ENCODE measurements around the gene KXD1. TPM values are rescaled to one million over a fixed set of nuclear protein-coding genes. Genes with fewer than 3 reads are reported as not detected.

Gene KXD1
- total and polyA plus RNA-seq, 10 of the 15 experiments (the other 5 are each of a cell fraction or from before 2014, with no cell fraction given), result 27.5 to 209 (median 129) TPM

DNA sequence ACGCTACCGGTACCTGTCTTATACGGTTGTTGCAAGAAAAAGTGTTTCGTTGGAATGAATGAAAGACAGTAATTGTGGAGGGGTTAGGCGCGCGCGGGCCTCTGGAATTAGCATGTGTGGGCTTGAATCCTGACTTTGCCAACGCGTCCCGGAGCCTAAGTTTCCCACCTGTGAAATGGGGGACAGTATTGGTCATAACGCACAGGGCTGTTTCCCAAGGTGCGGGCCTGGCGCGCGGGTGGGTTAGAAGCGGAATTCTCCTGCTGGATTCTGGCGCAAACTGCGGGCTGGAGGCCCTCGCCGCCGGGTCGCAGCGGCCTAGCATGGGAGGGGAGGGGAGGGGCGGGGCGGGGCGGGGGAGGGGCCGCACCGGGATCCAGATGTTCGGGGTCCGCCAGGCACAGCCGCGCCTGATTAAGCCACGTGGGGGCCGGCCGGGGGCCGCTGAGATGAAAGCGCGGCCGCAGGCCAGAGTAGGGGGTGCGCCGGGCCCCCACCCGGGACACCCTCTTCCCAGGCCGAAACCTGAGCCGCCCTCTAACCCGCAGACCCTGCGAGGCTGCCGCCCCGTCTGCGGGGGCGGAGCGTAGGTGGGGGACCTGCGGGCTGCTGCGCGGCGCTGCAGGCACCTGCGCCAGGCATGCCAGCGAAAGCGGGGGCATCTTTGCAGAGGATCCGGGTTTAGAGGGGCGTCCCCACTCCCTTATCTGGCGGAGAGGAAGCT is 53.8 kb downstream of the KXD1 start:
- peak in 1 of 2 experiments; percentile 60; a peak in 2 of 3 replicates for TF ChIP-seq EGR1 (IDR thresholded peaks at IDR 0.05; ENCODE audit: borderline replicate concordance in 1 of 2, low read depth in 2 of 2, low read length in 2 of 2)
- TF ChIP-seq RBBP5 (conservative IDR thresholded peaks at IDR 0.05), result no peak
- TF ChIP-seq SUZ12 (IDR thresholded peaks at IDR 0.05; ENCODE audit: unreplicated experiment), result peak; percentile 5
- peaks cover 25 to 27% of the 10 kb centered on the region in 2 experiments for H3K27me3 ChIP-seq (replicated peaks in 1 of 2; ENCODE audit: control insufficient read depth in 2 of 2, insufficient read depth in 2 of 2, low read length in 1 of 2)
- ATAC-seq (no peak), FAIRE-seq (no peak), DNase-seq (ENCODE audit: low read depth, low spot score) (no peak)
- in situ Hi-C loops (cut with MboI) (no loop called here), intact Hi-C loops (cut with micrococcal nuclease; ENCODE audit: unreplicated experiment) (no loop called here)
- no TSS peak for BruUV-seq (replicated peaks)
- no peak overlapping the region for H3K9ac ChIP-seq (ENCODE audit: control insufficient read depth, insufficient read depth, low read length)
- WGBS (ENCODE audit: insufficient coverage, insufficient replicate concordance, low lambda C conversion rate, missing lambda C conversion rate), result 8% methylated on average over 32 of the region's 62 CpGs
- no peaks in the 10 kb centered on the region for H3K9me3 ChIP-seq (replicated peaks; ENCODE audit: control insufficient read depth, insufficient read depth, low read length)
- ChIA-PET SMC1A (ENCODE audit: uncharacterized antibody, unreplicated experiment) (no interaction called here), POLR2A (no interaction called here), RAD21 (ENCODE audit: unreplicated experiment) (no interaction called here), CTCF (no interaction called here)
- H3K4me3 ChIP-seq, result no peak overlapping the region
- H2AFZ ChIP-seq (ENCODE audit: control insufficient read depth, low read depth, low read length), result no peak overlapping the region
- H3K4me2 ChIP-seq (ENCODE audit: control insufficient read depth, insufficient read depth), result no peak overlapping the region
- no peaks in the 10 kb centered on the region for H3K79me2 ChIP-seq (ENCODE audit: control insufficient read depth, insufficient read depth, low read length)
- H3K27ac ChIP-seq (ENCODE audit: control insufficient read depth, insufficient read depth), result no peak overlapping the region
- H4K20me1 ChIP-seq (ENCODE audit: control insufficient read depth, insufficient read depth), result peaks cover 2% of the 10 kb centered on the region; the same call in 1 of the 2 replicates
- no peaks in the 10 kb centered on the region for H3K36me3 ChIP-seq (ENCODE audit: control insufficient read depth in 2 of 2, insufficient read depth in 2 of 2, low read length in 1 of 2)
- H3K4me1 ChIP-seq (ENCODE audit: control insufficient read depth, insufficient read depth, low read length), result no peaks in the 10 kb centered on the region

DNA sequence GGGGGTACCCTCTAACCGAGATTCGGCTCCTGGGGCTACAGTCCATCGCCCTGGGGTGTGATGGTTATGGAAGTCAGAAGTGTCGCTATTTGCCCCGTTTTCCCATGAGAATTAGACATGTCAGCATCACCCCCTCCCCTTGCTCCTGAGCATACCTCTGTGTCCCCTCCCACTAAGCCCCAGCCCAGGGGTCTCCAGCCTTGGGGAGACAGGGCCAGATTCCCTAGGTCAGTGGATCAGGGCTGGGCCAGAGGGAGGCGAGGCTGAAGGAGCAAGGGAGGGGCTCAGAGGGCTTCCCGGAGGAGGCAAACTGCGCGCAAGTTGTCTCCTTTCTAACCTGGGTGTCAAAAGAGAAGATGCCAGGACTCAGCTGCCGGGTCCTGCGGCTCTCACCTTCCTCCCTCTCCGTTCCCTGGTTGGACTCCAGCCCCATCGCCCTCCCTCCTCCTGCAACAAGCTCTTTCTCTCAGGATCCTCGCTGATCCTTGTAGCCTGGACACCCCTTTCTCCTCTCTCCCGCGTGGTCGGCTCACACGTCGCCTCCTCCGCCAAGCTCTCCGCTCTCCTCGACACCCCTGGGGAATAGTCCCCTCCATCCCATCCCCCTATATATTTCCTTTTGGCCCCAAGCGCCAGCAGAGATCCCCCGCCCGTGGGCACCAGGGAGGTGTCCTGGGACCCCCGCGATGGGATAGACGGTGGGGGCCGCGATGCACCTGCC is 54.5 kb downstream of the KXD1 start:
- ATAC-seq, result no peak
- Histone ChIP-seq H3K9me3 (replicated peaks; ENCODE audit: control insufficient read depth, insufficient read depth, low read length) (no peaks in the 10 kb centered on the region), H3K9ac (ENCODE audit: control insufficient read depth, insufficient read depth, low read length) (no peak overlapping the region), H3K4me3 (no peak overlapping the region), H3K27me3 (replicated peaks in 1 of 2; ENCODE audit: control insufficient read depth in 2 of 2, insufficient read depth in 2 of 2, low read length in 1 of 2) (peaks cover 25 to 27% of the 10 kb centered on the region in 2 experiments), H3K4me2 (ENCODE audit: control insufficient read depth, insufficient read depth) (no peak overlapping the region), H3K36me3 (ENCODE audit: control insufficient read depth in 2 of 2, insufficient read depth in 2 of 2, low read length in 1 of 2) (no peaks in the 10 kb centered on the region), H3K79me2 (ENCODE audit: control insufficient read depth, insufficient read depth, low read length) (no peaks in the 10 kb centered on the region), H4K20me1 (ENCODE audit: control insufficient read depth, insufficient read depth) (peaks cover 2% of the 10 kb centered on the region; the same call in 1 of the 2 replicates), H3K27ac (ENCODE audit: control insufficient read depth, insufficient read depth) (no peak overlapping the region), H2AFZ (ENCODE audit: control insufficient read depth, low read depth, low read length) (no peak overlapping the region), H3K4me1 (ENCODE audit: control insufficient read depth, insufficient read depth, low read length) (no peaks in the 10 kb centered on the region)
- POLR2A ChIA-PET, result no interaction called here
- CTCF ChIA-PET, result no interaction called here
- SMC1A ChIA-PET (ENCODE audit: uncharacterized antibody, unreplicated experiment), result interaction anchor here (0.6 kb wide), 1 partner anchor 127 kb away, joined by 3 read pairs; no protein-coding TSS in a partner anchor
- RAD21 ChIA-PET (ENCODE audit: unreplicated experiment), result no interaction called here
- no TSS peak for BruUV-seq (replicated peaks)
- intact Hi-C loops (cut with micrococcal nuclease; ENCODE audit: unreplicated experiment) (no loop called here), in situ Hi-C loops (cut with MboI) (no loop called here)
- no peak for DNase-seq (ENCODE audit: low read depth, low spot score)
- 7% methylated on average over 27 of the region's 30 CpGs for WGBS (ENCODE audit: insufficient coverage, insufficient replicate concordance, low lambda C conversion rate, missing lambda C conversion rate)
- no peak for FAIRE-seq
- TF ChIP-seq WRNIP1 (IDR thresholded peaks at IDR 0.05; ENCODE audit: borderline replicate concordance, low read depth, low read length) (no peak), CHD2 (IDR thresholded peaks at IDR 0.05; ENCODE audit: borderline replicate concordance, low read depth, low read length) (no peak), ZNF24 (IDR thresholded peaks at IDR 0.05) (no peak), SMAD1 (IDR thresholded peaks at IDR 0.05; ENCODE audit: low read depth, partially characterized antibody) (no peak), STAT3 (IDR thresholded peaks at IDR 0.05; ENCODE audit: low read depth, low read length) (no peak), BRCA1 (IDR thresholded peaks at IDR 0.05; ENCODE audit: low read depth, low read length) (no peak), BACH1 (IDR thresholded peaks at IDR 0.05; ENCODE audit: borderline replicate concordance) (no peak)
- TF ChIP-seq, protein P1, sequence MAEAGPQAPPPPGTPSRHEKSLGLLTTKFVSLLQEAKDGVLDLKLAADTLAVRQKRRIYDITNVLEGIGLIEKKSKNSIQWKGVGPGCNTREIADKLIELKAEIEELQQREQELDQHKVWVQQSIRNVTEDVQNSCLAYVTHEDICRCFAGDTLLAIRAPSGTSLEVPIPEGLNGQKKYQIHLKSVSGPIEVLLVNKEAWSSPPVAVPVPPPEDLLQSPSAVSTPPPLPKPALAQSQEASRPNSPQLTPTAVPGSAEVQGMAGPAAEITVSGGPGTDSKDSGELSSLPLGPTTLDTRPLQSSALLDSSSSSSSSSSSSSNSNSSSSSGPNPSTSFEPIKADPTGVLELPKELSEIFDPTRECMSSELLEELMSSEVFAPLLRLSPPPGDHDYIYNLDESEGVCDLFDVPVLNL (IDR thresholded peaks at IDR 0.05; ENCODE audit: low read depth, low read length), result no peak
- TF ChIP-seq, protein P2, sequence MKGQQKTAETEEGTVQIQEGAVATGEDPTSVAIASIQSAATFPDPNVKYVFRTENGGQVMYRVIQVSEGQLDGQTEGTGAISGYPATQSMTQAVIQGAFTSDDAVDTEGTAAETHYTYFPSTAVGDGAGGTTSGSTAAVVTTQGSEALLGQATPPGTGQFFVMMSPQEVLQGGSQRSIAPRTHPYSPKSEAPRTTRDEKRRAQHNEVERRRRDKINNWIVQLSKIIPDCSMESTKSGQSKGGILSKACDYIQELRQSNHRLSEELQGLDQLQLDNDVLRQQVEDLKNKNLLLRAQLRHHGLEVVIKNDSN (IDR thresholded peaks at IDR 0.05; ENCODE audit: borderline replicate concordance, extremely low read length, insufficient read depth, low read depth, low read length), result no peak
- TF ChIP-seq, protein P3, sequence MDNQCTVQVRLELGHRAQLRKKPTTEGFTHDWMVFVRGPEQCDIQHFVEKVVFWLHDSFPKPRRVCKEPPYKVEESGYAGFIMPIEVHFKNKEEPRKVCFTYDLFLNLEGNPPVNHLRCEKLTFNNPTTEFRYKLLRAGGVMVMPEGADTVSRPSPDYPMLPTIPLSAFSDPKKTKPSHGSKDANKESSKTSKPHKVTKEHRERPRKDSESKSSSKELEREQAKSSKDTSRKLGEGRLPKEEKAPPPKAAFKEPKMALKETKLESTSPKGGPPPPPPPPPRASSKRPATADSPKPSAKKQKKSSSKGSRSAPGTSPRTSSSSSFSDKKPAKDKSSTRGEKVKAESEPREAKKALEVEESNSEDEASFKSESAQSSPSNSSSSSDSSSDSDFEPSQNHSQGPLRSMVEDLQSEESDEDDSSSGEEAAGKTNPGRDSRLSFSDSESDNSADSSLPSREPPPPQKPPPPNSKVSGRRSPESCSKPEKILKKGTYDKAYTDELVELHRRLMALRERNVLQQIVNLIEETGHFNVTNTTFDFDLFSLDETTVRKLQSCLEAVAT (IDR thresholded peaks at IDR 0.05), result no peak
